Tibial nerve (tissue), 3 donors: ENCODE results near the gene PVALB.

ENCODE experiments used
- CTCF ChIP-seq, 5 experiments: fragments of 200-600 bp in 3 of 5; fragments of 450-650 bp in 2 of 5; sonication (generic) in 3 of 5; IDR thresholded peaks; one replicate each; pipeline ENCODE4 v1.5.1; 2016 to 2019; ENCODE audit warnings: antibody characterized with exemption in 5 of 5, mild to moderate bottlenecking in 3 of 5, moderate library complexity in 2 of 5
- POLR2A ChIP-seq, 2 donors: fragments of 450-650 bp; IDR thresholded peaks; one replicate each; pipeline ENCODE4 v1.6.1; 2017; ENCODE audit warnings: antibody characterized with exemption in 2 of 2, mild to moderate bottlenecking in 2 of 2, moderate library complexity in 2 of 2

GRCh38 chr22:36863281-36863680 is 46.4 kb upstream of the PVALB start:
- no peak for TF ChIP-seq CTCF (IDR thresholded peaks at IDR 0.05)
- no peak for TF ChIP-seq POLR2A (IDR thresholded peaks at IDR 0.05)
